HG02840 (cell line): ENCODE data around the gene FAM83E.
"Not testable (repeated sequence)": the region's sequence is repeated elsewhere in the genome, so short reads cannot be mapped to it uniquely, and the experiment has no call there.

Experiments used
- ATAC-seq: cut with Tn5 transposase; IDR thresholded peaks from one replicate; pipeline ENCODE4 v1.9.1; 2021; ENCODE audit warnings: mild to moderate bottlenecking, moderate library complexity, moderate number of reproducible peaks; ENCODE audit not compliant: unreplicated experiment, low FRiP score

Gene FAM83E

GRCh38 chr19:48642862-48643261, 28.0 kb upstream of the FAM83E start:
- no peak for ATAC-seq

DNA sequence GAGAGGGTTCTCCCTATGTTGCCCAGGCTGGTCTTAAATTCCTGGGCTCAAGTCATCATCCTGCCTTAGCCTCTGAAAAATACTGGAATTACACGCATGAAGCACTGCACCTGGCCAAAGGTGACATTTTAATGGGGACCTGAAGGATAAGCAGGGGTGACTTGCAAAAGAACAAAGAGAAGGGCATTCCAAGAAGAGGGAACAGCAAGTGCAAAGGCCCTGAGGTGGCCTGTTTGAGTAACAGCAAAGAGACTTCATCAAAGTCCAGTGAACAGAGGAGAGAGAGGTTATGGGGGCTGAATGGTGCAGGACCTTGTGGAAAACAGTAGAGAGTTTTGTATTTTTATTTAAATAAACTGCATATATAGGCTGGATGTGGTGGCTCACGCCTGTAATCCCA, 27.0 kb upstream of the FAM83E start:
- ATAC-seq, result no peak

DNA sequence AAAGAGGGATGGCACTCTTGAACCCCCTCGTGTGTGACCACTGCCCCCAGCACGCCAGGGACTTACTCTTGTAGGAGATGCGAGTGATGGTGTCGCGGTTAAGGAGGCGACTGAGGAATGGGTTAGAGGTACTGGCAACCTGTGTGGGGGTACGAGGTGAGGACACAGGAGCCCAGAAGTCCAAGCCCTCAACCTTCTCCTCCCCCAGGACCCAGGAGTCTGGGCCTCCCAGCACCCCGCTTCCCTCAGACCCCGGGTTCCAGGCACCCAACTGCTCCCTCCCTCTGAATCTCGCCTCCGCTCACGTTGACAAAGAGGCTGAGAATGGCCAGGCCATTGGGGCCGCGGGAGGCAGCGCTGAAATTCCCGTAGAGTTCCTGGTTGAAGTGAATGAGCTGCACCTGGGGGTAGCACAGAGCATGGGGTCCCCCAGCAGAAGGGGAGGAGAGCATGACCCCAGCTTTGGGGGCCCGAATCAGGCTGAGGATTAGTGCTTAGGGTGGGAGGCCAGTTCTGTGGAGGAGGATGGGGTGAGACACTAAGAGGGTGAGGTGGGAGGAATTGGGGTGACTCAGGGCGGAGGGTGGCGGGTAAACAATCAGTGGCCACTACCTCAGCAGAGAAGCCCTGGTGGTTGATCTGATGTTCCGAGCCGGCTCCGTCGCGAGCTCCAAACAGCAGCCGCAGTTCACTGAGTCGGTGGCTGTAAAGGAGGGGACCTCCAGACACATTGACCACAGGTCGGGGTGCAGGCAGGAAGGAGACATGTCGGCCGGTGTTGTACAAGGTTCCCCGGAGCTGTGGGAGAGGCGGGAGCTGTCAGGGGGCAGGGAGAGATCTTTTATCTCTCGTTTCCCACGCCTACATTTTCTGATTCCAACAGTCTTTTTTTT, 24.9 kb upstream of the FAM83E start:
- ATAC-seq, result no peak

- ATAC-seq, result no peak
Measured at GRCh38 chr19:48638831-48639381, 24.0 kb upstream of the FAM83E start.

DNA sequence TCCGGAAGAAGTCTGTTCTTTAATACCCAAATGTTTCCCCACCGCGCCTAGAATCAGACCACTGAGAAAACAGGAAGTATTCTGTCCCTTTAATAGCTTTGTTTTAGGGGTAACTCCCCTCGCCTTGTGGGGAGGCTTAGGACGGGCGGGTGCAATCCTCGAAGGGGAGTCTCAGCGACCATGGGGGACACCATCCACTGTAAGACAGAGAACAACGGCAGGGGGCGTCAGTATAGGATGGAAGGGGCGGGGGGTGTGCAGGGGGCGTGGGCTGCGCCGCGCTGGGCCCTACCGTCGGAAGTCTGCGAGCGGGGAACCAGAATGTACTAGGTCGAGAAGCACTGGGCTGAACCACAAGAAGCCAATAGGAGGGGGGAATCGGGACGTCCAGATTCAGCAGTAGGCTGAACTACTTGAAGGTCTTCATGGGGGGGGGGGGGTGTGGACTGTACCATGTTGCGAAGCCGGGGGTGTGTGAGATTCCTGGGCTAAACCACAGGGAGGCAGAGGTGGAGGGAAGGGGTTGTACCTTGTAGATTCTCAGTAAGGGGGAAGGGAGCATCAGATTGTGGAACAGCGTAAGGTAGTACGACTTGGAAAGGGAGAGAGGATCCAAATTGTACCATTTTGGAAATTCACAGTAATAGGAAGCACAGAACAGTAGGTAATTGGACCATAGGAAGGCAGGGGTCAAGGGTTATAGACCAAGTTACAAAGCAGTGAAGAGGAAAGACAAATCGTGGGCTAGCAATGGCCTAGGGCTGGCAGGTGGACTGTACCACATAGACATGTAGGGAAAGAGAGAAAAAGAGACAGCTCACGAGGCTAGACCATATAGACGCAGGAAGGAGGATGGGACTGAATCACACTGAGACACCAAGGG, 23.3 kb upstream of the FAM83E start:
- ATAC-seq, result peak; percentile 6

DNA sequence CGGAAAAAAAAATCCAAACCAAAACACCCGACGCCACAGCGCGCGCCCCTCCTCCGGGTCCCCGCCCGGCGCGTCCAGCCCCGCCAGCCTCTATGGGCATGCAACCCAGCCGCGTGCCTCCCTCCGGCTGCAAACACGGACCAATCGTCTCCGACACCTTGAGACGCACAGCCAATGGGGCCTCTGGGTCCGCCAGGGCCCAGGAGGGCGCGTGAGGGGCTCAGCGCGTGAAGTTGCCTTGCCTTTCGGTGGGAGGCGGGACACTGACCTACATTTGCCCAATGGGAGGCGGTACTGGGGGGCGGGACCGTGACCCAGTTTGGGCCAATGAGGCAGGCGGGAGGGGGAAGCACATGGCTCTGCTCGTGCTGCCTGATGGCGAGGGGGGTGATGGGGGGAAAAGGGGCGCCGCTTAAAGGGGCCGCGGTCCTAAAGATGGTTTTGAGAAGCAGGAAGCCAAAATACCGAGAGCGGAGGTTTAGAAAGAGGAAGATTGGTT, 22.6 kb upstream of the FAM83E start:
- ATAC-seq, result peak; percentile 66

DNA sequence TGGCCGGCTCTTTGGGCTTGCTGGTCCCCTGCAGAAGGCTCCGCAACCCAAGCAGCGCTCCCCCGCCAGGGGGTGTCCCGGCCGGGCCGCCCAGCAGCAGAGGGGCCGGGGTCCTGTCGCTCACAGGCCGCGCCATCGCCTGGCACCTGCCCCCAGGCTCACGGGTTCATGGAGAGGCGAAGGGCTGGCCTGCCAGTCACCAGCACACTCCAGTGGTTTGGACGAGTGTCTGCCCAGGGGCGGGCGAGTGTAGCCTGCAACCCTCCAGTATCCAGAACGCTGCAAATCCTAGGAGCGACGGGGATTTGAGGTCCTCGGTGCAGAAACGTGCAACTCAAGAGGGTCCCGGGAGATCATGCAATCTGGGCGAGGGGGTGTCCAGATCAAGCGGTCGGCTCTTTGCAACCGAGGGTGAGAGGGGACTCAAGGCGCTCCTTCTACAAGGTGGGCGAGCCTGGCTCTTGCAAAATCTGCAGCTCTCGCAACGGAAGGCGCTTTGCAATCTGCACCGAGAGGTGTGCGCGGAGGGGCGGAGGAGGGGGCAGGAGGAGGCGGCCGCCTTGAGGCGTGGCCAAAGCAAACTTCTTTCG, 22.1 kb upstream of the FAM83E start, which contains the start of gene DBP:
Gene DBP (minus strand): TSS at position 521 of the 590 bp plus-strand sequence. CDS start 385 bp downstream, at position 136.
- ATAC-seq, result no peak

GRCh38 chr19:48635966-48636858, 21.3 kb upstream of the FAM83E start:
- no peak for ATAC-seq

DNA sequence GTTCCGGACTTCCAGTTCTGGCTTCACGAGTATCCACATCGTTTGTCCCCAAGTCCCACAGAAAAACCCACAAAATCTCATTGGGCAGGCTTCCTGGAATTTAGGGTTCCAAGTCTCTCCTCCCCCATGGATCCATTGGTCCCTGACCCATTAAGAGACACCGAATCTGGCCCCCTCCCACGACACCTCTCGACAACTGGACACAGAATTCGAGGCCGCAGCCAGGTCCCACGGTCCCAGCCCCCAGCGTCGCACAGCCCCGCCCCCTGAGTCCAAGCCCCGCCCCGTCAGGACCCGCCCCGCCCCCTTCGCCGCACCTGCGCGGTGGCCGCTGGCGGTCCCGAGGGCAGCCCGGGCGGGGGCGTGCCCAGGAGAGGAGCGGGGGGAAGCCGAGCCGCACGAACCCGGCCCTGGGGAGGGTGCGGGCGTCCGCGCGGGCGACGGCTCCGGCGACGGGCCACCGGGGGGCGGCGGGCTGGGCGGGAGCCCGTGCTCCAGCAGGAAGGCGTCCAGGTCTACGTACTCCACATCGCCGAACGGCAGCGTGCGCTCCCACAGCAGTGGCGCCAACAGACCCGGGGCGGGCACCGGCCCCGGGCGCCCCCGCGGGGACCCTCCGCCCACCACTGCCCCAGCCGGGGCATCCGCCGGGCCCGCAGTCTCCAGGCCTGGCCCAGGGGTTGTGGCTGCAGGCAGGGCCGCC, 20.5 kb upstream of the FAM83E start:
- ATAC-seq, result no peak

- peak; percentile 32 for ATAC-seq
Measured at GRCh38 chr19:48634424-48635262, 19.8 kb upstream of the FAM83E start.

GRCh38 chr19:48634036-48634342, 19.1 kb upstream of the FAM83E start:
- no peak for ATAC-seq

GRCh38 chr19:48633148-48634035, 18.5 kb upstream of the FAM83E start:
- no peak for ATAC-seq

GRCh38 chr19:48632692-48633147, 17.8 kb upstream of the FAM83E start:
- no peak for ATAC-seq

GRCh38 chr19:48632286-48632685, 17.4 kb upstream of the FAM83E start:
- not testable (repeated sequence) for ATAC-seq

DNA sequence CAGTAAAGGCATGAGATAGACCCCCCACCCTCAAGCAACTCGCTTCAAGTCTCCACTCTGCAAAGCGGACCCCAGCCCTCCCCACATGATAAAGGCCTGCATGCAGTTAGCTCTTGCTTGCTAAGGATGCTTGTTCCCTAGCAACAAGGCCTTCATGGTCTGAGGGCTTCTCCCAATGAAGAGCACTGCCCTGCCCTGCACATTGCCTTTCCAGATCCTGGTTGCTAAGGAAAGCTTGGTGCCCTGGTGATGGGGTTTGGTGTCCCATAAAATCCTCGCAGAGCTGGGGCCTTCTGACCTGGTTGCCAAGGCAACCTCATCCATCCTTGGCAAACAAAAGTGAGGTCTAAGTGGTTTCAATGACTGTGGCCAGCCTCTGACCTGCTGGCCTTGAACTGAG, 16.3 kb upstream of the FAM83E start:
- ATAC-seq, result no peak

- no peak for ATAC-seq
Measured at GRCh38 chr19:48630296-48631063, 15.6 kb upstream of the FAM83E start.
